ENCODE measurements around the gene SC5D.

SC5D gene

GRCh38 chr11:121304759-121305158, 12.2 kb downstream of the SC5D start:
- no peak for TF ChIP-seq CTCF (IDR thresholded peaks at IDR 0.05; ENCODE audit: low read depth, low read length)
- no peak overlapping the region for H3K4me3 ChIP-seq (ENCODE audit: low read depth, low read length)

- no peak overlapping the region for H3K4me3 ChIP-seq (ENCODE audit: low read depth, low read length)
- TF ChIP-seq CTCF (IDR thresholded peaks at IDR 0.05; ENCODE audit: low read depth, low read length) = no peak
Measured at GRCh38 chr11:121308816-121309215, 16.2 kb downstream of the SC5D start.

- no peak overlapping the region for H3K4me3 ChIP-seq (ENCODE audit: low read depth, low read length)
- no peak for TF ChIP-seq CTCF (IDR thresholded peaks at IDR 0.05; ENCODE audit: low read depth, low read length)
Measured at GRCh38 chr11:121309688-121310087, 17.1 kb downstream of the SC5D start.

- no peak overlapping the region for H3K4me3 ChIP-seq (ENCODE audit: low read depth, low read length)
- TF ChIP-seq CTCF (IDR thresholded peaks at IDR 0.05; ENCODE audit: low read depth, low read length) = no peak
Measured at GRCh38 chr11:121310908-121311307, 18.3 kb downstream of the SC5D start.

GRCh38 chr11:121311373-121311772, 18.8 kb downstream of the SC5D start:
- no peak overlapping the region for H3K4me3 ChIP-seq (ENCODE audit: low read depth, low read length)
- TF ChIP-seq CTCF (IDR thresholded peaks at IDR 0.05; ENCODE audit: low read depth, low read length) = no peak

- H3K4me3 ChIP-seq (ENCODE audit: low read depth, low read length) = no peak overlapping the region
Measured at GRCh38 chr11:121312483-121312882, 19.9 kb downstream of the SC5D start.

More at GRCh38 chr11:121312483-121312882, 19.9 kb downstream of the SC5D start:
- TF ChIP-seq CTCF (IDR thresholded peaks at IDR 0.05; ENCODE audit: low read depth, low read length) = no peak

All from WI38 (cell line).